AG10803 (cell line): ENCODE measurements around the gene TUBB.
A peak's percentile ranks its signal among the peaks of the same experiment; 100 is the strongest.

Experiments used
- DNase-seq: peaks from one replicate; pipeline ENCODE4 v3.0.0; 2010; ENCODE audit warnings: low read depth
- H3K4me3 ChIP-seq: 2 replicates; pipeline ENCODE4 v1.5.1; 2011; ENCODE audit warnings: mild to moderate bottlenecking, low read length, control low read depth
- TF ChIP-seq, protein P1 (sequence below): conservative IDR thresholded peaks from 2 replicates; pipeline ENCODE4 v1.5.1; 2011; ENCODE audit warnings: mild to moderate bottlenecking, low read length, control low read depth, inconsistent platforms

Gene TUBB

DNA sequence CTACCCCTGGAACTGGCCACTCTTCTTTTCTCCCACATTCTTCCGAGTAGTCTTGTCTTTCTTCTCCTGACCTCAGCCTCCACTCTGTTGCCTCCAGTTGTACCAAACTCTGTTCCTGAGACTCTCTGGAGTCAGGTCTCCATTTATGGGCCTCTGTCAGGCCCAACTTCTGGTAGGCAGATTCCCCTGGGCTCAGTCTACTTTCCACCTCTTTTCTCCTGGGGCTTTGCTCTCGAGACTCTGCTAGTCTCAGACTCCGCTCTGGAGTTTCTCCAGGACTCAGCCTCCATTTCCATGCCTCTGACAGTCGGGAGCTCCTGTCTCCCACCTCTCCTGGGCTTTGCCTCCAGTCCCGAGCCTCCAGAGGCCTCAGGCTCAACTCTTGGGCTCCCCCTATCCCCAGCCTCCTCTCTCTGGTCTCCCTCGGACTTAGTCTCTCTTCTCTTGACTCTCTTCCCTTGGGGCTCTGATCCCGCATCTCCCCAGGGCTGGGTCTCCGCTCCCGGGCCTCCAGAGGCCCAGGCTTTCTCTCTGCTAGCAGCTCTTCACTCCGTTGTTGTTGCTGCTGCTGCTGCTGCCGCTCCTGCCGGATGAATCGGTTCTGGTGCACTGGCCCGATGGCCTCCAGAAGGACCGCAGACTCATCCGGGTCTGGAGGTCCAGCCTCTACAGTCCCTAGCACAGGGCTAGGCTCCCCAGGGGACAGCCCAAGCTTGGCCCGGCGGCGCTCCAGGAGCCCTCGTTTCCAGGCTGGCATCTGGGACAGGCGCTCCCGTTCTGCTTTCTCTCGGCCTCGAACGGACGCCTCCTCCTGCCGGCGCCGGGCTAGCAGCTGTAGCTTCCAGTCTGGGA, 34.8 kb upstream of the TUBB start:
- TF ChIP-seq, protein P1, sequence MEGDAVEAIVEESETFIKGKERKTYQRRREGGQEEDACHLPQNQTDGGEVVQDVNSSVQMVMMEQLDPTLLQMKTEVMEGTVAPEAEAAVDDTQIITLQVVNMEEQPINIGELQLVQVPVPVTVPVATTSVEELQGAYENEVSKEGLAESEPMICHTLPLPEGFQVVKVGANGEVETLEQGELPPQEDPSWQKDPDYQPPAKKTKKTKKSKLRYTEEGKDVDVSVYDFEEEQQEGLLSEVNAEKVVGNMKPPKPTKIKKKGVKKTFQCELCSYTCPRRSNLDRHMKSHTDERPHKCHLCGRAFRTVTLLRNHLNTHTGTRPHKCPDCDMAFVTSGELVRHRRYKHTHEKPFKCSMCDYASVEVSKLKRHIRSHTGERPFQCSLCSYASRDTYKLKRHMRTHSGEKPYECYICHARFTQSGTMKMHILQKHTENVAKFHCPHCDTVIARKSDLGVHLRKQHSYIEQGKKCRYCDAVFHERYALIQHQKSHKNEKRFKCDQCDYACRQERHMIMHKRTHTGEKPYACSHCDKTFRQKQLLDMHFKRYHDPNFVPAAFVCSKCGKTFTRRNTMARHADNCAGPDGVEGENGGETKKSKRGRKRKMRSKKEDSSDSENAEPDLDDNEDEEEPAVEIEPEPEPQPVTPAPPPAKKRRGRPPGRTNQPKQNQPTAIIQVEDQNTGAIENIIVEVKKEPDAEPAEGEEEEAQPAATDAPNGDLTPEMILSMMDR = peak; percentile 46
- DNase-seq = no peak
- H3K4me3 ChIP-seq = peak overlapping the region; percentile 93

DNA sequence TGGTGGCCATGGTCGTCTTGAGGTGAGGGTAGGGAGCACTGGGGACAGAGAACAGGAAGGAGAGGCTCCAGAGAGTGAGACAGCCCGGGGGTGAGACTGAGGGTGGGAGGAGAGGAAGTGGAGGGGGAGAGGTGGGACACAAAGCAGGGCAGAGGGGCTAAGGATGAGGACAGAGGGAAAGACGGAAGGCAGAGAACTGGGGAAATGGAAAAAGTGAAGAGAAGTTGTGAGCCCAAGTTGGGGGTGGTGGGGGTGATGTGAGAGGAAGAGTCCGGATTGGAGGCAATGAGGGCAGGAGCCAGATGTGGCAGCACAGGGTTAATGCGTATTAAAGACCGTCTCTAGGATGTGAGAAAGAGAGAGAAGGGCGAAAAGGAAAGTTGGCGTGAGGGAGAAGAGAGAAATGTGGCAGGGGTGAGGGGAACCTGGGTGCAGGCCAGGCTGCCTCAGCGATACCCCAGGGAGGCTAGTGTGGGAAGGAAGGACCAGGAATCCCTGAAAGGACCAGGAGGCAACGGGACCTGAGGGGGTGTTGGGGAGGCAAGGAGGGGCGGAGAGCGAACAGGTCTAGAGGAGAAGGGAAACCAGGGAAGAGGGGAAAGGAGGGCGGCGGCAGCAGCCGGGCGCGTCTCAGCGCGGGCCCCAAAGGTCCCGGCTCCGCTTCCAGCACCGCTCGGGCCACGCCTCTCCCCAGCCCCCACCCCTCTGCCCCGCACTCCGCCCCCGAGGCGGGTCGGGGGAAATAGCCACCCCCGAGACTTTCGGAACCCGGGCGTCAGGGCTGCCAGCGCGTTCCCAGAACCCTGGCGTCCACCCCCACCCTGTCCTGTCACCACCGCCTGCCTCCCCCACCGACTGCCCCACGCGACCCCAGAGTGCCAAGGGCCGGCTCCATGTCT, 33.9 kb upstream of the TUBB start, which contains the start of gene PPP1R18:
PPP1R18 (minus strand) TSS at position 637 of the 899 bp plus-strand sequence; CDS start at position 10, 627 bp downstream.
- peak within 1 kb of the TSS; percentile 93 for H3K4me3 ChIP-seq
- peak; percentile 65 for DNase-seq
- TF ChIP-seq, protein P1 = no peak

DNA sequence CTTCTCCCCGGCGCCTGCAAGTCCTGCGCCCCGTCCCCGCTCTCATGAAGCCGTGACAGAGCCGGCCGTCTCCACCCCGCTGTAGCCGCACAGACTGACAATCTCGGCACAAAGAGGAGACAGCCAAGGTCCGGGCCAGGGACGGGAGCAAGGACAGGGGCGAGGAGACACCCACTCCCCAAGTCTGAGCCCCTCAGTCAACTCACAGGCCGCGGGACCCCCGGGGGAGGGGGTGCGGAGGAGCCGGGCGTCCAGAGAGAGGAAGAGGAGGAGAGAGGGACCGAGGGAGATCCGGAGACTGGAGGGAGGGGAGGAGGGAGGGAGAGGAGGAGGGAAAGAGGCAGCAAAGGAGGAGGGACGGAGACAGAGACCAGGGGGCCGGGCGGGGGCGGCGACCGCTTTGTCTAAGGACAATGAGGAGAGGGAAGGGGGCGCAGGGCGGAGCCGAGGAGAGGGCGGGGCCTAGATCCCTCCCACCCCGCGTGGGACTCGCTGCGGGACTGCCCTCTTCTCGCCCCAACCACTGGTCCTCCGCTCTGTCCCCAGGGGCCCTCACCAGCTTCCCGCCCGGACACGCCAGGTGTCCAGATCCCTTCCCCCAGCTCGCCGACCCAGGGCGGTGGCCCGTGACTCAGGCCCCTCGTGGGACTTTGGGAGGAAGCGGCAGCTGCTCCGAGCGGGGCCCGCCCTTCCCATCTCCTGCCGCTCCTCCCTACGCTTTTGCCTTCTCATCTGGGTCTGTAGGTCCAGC, 33.1 kb upstream of the TUBB start:
- TF ChIP-seq, protein P1 = no peak

DNA sequence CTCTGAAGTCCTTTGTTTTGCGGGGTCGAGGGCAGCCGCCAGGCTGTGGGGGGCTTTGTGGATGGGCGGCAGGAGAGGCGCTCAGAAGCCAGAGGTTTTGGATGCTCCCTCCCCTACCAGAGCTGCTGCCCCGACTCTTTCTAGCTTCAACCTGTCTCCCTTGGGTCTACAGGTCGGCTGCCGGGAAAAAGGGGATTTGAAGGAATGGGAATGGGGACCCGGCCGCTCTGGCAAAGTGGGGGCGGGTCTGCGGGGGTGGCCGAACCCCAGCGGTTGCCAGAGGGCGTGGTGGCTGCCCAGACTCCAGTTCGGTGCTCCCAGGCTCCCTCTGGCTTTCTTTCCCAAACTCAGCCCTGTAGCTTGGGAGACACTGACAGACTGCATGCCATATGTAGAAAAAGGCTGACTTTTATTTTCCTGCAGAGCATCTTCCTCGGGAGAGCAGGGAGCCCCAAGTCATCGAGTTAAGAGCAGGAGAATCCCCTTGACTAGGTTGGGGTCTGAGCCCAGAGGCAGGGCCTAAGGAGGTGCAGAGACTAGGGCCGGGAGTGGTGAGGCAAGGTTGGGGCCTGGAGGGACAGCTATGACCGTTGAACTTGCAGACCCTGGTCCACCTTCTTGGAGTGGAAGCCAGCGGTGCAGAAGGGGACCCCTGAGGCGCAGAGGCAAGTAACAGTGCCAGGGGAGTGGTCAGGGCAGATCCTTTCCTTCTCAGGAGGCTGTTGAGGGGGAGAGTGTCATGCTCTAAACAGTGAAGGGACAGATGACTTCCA, 32.3 kb upstream of the TUBB start:
- H3K4me3 ChIP-seq = peak overlapping the region; percentile 93
- TF ChIP-seq, protein P1 = peak; percentile 47
- DNase-seq = peak; percentile 67

More for the DNA sequence above, 33.1 kb upstream of the TUBB start:
- DNase-seq = peak; percentile 99
- peak overlapping the region; percentile 93 for H3K4me3 ChIP-seq

DNA sequence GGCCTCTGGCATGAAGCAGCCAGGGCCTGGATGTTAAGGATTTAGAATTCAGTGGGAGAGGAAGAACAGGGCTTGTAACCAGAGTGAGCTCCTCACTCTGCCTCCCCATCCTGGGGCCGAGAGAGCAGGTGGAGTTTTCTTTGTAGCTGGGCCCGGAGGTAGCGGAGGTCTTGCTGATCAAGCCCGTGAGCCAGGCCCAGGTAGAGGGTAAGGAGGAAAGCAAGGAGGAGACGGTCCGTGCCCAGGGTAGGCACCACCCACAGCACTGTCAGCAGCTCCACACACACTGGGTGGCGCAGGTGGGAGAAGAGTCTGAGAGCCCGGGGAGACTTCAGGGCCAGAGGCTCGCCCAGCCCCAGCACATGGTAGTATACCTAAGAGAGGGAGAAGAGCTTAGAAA, 31.6 kb upstream of the TUBB start:
- peak overlapping the region; percentile 93 for H3K4me3 ChIP-seq
- no peak for DNase-seq
- TF ChIP-seq, protein P1 = no peak
